NCI-H82 treated with DMSO at 0.1 percent for 48 hours (cell line): ENCODE measurements around the gene POC1A.
A peak's percentile ranks its signal among the peaks of the same experiment; 100 is the strongest.
"Not testable (repeated sequence)": the region's sequence is repeated elsewhere in the genome, so short reads cannot be mapped to it uniquely, and the experiment has no call there.

ENCODE experiments used
- DNase-seq: peaks from one replicate; lab custom pipeline; 2025; ENCODE audit not compliant: unreplicated experiment; lab: John Stamatoyannopoulos, UW

Gene POC1A

DNA sequence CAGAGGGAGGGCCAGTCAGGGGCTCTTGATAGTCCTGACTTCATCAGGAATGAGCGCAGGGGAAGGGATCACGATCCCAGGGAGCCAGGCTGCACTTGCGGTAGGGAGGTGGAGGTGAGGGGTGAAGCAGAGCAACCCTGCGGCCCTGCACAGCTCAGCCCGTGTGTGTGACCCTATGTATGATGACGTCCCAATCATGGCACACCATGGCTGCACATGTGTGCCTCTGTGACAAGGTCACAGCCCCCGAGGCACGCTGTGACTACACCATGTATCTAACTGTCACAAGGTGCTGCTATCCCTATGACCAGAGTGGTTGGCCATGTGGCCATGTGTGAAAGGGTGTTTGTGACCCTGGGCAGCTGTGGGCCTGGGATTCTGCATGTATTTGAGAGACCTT, 30.5 kb upstream of the POC1A start:
- DNase-seq, result no peak

DNA sequence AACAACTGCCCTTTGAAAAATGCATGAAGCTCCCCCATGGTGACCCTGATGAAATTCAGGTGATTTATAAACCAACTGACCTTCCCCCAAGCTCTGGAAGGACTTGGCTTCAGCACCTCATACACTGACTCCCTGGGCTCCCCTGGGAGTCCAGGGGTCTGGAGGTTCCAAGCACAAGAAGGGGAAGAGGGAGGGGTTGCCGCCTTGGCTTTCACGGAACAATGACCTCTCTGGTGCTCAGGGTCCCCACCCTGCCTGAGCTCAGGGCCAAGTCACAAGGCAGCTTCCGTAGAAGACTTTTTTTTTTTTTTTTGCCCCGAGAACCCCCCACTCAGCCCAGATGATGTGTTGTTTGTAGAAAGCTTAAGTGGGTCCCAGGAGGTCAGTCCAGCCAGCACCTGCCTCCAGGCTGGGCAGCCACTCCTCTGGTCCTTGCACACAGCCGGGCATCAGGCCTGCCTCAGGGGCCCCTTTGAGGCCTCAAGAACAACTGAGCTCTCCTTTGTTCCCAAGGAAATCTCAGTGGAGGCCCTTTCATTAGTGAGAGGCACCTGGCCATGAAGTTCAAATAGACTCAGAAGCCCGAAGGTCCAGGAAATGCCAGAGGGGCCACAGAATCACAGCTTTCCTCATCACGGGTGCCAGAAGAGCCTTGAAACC, 29.7 kb upstream of the POC1A start:
- no peak for DNase-seq

DNA sequence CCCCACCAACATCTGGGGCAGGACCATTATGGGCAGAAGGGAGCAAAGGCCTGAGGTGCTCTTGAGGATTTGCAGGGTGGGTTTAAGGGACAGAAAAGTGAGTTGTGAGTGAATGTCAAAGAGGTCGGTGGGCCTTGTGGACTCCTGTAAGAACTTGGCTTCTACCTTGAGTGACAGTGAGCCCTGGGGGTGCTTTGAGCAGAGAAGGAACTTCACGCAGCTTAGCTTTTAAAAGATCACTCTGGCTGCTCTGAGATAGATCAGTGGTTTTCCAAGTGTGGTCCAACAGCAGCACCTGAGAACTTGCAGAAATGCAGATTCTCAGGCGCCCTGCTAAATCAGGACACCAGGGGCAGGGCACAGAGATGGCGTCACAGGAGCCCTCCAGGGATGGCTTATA, 28.5 kb upstream of the POC1A start:
- no peak for DNase-seq

DNA sequence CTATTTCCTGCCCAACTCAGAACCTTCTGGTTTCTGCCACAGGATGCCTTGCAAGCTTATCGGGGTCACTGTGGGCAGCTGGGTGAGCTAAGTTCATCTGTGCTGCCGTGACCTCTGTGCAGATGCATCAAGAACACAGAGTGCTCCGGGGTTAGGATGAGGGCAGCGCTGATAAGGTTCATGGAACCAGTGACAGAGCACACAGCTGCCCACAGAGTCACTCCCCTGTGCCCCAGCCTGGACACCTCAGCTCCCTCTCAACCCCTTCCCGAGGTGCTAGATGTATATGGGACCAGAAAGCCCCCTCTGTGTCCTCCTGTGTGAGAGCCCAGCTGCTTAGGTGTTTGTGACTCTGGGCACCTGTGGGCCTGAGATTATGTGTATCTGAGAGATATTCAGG, 28.0 kb upstream of the POC1A start:
- no peak for DNase-seq

DNA sequence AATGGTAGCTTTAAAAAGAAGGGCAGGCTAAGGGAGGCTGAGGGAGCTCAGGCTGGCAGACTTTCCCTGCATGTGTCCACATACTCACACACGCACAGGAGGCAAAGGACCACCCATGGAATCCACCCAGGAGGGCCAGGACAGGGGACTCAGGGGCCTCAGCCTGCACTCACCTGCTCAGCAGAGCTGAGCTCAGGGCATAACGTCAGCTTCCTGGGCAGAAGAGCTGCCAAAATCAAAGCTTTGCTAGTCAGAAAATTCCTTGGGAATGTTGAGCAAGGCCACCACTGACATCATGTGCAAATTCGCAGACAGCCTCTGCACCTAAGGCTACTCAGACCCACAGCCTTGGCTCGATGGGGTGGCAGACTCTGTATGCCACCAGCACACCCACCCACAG, 27.3 kb upstream of the POC1A start:
- DNase-seq, result no peak

DNA sequence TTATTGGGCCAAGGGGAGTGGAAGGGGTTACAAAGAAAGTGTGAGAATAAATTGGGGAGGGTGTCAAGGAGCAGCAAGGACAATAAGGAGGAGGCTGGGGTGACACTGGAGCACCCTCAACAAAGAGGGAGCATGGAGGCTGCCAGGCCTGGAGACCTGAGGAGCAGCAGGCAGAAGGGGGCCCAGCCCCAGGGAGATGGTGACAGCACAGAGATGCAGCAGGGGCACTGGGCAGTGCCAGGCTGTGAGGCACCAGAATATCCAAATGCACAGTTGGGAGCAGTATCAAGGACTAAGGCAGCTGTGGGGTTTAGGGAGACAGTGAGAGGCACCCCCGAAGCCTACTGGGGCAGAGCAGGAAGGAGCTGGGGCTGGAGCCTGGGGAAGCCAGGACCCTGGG, 24.3 kb upstream of the POC1A start:
- DNase-seq, result no peak

DNA sequence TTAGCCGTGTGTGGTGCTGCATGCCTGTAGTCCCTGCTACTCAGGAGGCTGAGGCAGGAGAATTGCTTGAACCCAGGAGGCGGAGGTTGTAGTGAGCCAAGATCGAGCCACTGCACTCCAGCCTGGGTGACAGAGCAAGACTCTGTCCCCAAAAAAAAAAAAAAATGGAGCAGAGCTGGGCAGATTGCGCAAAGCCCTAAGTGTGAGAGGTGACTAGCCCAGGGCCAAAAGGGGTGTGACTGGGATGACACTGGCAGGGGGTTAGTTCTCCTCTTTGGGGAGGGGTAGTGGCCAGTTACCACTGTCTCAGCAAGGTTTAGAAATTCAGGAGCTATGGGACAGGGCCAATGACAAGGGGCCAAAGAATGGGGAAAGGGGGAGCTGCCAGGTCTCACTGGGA, 23.9 kb upstream of the POC1A start:
- not testable (repeated sequence) for DNase-seq

DNA sequence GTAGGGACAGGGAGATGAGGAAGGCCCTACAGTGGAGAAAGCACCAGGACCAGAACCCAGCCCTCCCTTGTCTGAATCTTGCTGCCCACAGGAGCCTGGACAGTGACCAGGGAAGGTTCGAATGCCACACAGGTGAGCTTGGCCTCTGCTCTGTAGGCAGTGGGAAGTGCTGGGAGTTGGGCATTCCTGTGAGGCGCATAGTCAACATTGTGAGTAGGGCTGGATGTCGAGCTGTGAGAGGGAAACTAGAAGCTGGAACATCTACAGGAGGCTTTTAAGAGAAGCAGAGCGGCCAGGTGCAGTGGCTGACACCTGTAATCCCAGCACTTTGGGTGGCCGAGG, 23.4 kb upstream of the POC1A start:
- DNase-seq, result no peak

DNA sequence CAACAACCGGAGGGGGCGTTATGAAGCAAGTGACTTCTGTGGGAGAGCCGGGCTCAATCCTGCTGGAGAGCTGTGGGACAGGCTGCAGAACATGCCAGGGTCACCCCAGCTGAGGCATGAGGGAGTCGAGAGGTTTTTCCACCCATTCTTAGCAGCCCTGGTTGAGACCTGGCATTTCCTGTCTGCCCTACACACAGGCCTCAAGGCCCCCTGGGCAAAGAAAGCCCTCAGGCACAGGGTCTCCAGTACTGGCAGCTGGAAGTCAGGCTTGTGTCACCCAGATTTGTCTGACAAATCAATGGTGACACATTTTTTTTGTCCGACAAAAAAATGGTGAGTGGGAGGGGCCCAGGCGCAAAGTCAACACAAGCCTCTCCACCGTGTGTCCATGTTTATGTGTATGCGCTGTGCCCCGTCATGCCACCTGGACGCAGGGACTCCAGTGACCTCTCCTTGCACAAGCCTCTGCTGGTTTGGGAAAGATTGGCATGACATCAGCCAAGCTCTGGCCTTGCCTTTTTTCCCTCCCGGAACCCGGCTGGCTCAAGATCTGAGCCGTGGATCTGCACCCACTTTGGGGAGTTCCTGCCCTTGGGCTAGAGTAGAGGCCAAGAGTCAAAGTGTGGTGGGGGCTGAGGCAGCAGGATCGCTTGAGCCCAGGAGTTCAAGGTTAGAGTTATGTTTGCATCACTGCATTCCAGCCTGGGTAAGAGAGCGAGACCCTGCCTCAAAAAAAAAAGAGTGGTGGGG, 22.9 kb upstream of the POC1A start:
- no peak for DNase-seq

DNA sequence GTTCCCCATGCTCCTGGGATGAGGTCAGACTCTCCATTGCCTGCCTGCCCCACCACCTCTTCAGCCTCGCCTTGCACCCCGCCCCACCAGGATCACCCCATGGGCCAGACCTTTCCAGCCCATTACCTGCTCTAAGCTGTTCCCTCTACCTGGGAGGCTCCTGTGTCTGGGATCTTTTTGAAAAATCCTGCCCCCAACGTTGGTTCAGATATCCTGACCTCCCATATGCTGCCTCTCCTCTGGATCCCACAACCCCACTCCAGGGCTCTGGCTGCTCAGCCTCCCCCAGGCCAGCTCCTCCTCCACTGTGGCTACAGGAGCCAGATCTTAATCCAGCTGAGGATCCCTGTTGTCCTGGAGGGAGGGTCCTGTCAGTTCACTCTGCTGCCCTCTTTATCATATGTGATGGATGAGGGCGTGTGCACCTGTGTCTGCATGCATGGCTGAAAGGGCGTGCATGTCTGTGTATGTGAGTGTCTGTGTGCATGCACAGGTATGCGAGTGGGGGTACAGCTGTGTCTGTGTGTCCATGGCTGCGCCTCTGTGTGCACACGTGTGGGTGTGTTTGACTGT, 22.0 kb upstream of the POC1A start:
- DNase-seq, result no peak

DNA sequence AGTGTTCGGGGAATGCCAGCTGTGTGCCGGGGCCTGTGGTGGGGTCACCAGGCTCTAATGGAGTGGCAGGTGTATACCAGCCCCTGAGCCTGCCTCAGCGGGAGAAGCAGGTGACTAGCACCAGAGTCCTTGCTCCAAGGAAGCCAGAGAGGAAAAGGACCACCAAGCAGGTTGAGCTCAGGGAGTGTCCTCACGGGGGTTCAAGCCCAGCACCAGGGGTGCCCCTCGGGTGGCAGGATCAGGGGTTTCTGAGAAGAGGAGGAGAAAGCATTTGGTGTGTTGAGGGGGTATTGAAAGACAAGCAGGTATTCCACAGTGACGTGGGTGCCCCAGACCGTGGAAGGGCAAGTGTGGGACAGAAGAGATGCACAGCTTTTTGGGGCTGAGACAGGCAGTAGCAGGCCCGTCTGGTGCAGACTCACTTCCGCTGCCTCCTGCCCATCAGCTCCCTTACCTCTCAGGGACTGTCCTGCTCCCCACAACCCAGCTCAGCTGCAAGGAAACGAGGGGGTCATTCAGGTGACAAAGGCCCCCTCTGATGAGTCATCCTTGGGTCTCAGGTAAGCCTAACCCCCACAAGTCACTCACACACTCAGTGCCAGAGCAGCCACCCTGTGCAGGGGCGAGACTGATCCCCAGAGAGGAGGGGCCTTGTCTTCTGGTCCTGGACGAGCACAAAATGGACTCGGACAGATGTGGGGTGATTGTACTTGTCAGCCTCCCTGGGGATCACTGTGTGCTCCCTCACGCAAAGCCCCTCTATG, 21.4 kb upstream of the POC1A start:
- DNase-seq, result no peak

DNA sequence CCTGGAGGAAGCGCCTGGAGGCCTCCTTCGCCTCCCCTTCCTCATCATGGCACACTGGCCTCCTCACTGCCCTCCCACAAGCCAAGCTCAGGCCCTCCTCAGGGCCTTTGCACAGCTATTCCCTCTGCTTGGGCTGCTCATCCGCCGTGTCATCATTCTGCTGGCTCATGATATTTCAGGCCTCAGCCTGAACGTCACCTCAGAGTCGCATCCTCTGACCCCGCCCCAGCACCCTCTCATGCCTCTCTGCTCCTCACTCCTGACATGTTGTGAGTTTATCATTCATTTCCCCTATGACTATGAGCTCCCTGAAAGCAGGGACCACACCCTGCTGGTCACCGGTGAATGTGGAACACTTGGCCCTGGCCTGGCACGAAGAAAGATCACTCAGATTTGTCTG, 20.7 kb upstream of the POC1A start:
- DNase-seq, result no peak

DNA sequence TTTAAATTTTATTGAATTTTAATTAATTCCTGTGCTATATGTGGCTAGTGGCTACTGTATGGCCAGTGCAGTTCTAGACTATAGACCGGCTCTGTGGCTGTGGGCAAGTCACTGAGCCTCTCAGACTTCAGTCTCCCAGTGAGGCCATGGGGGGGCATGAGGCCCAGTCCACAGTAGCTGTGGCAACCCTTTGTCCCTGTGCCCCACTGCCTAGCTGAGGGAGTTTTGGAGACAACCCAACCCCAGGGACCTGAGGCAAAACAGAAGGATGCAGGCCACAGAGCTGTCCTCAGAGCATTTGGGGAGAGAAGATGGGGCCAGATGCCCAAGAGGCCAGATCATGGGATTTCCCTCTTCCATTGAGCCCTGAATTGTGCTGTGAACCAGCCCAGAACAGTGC, 18.9 kb upstream of the POC1A start:
- no peak for DNase-seq

DNA sequence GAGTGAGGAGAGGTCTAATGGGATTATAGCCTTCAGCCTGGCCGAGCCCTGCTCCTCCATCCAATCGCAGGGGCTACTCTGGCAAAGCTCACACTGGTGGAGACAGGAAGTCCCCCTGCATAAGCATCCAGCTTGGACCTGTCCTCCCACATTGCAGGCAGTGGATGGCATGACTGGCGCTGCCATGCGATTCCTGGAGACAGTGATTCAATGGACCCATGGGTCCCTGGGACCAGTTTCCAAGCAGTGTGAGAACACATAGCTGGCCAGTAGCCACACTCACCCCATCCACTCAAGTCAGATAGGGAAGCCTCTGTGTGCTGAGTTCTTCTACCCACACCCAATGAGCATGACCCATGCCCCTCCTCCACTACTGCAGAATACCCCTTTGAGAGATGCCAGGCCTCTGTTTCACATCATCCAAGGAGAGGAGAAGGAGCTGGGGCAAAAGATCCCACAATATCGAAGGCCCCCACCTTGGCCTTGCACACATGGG, 18.1 kb upstream of the POC1A start:
- no peak for DNase-seq

DNA sequence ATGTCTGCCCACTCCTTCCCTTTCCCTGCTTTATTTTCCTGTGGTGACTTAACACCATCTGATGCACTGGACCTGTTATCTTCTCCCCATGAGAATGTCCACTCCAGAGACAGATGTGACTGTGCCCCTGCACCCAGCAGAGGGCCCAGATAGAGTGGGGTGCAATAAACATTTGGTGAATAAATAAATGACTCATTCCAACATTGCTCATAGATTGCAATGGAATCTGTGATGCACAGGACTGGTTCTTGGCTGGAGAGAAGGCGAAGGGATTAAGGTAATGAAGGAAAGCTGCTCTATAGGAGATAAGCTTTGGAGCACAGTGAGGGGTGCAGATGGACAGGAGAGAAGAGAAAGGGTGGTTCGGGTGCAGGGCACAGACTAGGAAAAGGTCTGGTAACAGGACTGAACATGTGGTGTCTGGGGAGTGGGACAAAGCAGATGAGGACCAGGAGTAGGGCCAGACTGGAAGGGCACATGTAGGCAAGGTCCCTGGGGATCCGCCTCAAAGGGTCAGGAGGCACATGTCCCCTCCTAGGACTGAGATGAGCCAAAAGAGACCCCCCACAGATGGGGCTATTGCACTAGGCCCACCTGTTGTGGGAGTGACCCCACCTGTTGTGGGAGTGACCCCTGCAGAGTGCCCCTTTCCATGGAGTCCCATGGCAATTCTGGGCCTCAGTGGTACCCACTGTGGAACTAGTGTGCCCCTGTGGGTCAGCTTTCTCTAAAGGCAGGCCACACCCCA, 17.5 kb upstream of the POC1A start:
- DNase-seq, result peak; percentile 41

DNA sequence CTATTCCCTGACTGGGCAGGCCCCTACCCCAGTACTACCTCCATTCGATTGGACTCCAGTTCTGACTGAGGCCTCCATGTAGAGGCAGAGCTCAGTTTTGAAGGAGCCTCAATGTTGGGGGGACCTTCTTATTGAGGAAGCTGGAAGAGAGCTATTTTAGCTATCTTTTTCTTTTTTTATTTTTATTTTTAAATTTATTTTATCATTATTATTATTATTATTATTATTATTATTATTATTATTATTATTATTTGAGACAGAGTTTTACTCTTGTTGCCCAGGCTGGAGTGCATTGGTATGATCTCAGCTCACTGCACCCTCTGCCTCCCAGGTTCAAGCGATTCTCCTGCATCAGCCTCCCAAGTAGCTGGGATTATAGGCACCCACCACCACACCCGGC, 16.0 kb upstream of the POC1A start:
- not testable (repeated sequence) for DNase-seq

DNA sequence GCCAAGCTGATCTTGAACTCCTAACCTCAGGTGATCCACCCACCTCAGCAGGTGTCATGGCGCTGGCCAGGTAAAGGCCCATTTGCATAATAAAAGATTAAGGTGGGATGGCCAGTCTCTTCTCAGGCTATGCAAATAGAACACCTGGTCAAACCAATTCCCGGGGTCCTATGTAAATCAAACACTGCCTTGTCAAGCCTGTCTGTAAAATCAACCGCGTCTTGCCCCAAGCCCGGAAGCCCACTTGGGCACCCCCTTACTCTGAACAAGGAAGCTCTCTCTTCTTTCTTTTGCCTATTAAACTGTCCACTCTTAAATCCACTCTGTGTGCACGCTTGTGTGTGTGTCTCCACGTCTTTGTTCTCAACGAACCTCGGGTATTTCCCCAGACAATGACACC, 13.0 kb upstream of the POC1A start:
- DNase-seq, result no peak

DNA sequence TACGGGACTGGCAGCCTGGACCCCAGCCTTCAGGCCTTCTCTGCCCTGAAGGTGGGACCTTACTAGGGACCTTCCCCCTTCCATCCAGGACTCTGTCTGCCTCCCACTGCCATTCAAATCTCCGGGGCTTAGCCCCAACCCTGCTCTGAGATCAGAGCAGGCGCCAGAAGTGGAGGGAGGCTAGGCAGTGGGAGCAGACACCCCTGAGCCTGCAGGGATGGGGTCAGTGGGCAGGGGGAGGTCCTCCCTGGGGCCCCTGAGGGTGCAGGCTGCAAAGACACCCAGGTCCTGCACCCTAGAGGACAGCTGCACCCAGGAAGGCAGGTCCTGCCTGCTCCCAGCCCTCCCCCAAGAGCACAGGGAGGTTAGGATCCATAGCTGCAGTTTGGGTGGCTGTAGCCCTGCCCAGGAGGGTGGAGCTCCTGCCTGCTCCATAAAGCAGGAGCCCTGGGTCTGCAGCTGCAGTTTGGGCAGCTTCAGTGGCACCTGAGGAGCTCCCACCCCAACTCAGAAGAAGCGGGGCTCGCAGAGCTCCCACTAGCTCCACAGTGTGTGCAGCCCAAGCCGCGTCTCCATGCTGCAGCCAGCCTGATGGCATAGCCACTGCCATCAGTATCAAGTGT, 8.1 kb upstream of the POC1A start:
- no peak for DNase-seq

DNA sequence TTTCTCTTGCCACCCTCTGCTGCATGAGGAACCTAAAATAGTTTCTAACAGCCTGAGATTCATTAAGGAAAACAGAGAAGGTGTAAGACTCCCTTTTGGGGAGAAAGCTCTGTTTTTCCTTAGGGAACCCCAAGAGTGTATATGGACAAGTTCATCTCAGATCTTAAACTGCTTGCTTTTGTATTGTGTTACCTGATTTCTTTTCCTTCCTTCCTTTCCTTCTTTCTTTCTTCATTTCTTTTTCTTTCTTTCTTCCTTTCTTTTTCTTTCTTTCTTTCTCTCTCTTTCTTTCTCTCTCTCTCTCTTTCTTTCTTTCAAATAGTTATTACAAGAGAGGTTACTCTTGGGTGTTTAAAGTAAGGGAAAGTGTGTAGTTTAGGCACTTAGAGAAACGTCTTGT, 5.3 kb upstream of the POC1A start:
- no peak for DNase-seq

DNA sequence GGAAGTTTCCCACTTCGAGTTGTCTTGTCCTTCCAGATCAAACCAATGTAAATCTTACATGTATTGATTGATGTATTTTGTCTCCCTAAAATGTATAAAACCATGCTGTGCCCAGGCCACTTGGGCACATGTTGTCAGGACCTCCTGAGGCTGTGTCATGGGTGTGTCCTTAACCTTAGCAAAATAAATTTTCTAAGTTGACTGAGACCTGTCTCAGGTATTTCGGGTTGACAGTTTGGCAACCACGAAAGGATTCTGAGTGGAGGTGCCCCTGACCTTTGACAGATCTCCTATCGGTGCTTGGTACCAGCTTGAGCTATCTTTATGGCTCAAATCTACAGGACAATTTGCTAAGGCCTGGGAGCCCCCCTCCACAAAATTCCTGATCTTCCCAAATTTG, 1.7 kb upstream of the POC1A start:
- DNase-seq, result no peak
